ENCODE data around the gene SNRNP70.
A peak's percentile ranks its signal among the peaks of the same experiment; 100 is the strongest.

SNRNP70 gene

DNA sequence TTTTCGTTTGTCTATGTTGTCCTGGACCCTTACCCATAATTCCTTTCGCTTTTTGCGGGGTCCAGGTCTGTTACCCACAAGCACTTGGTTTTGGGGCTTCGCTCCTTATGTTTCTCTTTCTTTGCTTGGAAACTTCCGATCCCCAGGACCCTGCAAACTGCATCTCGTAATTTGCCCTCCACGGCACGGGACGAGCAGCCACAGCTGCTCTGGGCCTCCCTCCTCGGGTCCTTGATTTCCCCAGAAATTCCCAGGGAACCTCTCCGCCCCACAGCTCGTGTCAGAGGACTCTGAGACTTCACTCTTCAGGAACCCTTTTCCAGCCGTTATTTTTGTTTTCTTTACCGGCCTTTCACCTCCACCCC, 599 bp downstream of the SNRNP70 start:
- peak overlapping the region; percentile 92 for H3K4me3 ChIP-seq (ENCODE audit: low read length)
- TF ChIP-seq, protein P1, sequence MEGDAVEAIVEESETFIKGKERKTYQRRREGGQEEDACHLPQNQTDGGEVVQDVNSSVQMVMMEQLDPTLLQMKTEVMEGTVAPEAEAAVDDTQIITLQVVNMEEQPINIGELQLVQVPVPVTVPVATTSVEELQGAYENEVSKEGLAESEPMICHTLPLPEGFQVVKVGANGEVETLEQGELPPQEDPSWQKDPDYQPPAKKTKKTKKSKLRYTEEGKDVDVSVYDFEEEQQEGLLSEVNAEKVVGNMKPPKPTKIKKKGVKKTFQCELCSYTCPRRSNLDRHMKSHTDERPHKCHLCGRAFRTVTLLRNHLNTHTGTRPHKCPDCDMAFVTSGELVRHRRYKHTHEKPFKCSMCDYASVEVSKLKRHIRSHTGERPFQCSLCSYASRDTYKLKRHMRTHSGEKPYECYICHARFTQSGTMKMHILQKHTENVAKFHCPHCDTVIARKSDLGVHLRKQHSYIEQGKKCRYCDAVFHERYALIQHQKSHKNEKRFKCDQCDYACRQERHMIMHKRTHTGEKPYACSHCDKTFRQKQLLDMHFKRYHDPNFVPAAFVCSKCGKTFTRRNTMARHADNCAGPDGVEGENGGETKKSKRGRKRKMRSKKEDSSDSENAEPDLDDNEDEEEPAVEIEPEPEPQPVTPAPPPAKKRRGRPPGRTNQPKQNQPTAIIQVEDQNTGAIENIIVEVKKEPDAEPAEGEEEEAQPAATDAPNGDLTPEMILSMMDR (conservative IDR thresholded peaks at IDR 0.05; ENCODE audit: low read depth, low read length) = no peak
- DNase-seq (ENCODE audit: low read depth) = no peak

DNA sequence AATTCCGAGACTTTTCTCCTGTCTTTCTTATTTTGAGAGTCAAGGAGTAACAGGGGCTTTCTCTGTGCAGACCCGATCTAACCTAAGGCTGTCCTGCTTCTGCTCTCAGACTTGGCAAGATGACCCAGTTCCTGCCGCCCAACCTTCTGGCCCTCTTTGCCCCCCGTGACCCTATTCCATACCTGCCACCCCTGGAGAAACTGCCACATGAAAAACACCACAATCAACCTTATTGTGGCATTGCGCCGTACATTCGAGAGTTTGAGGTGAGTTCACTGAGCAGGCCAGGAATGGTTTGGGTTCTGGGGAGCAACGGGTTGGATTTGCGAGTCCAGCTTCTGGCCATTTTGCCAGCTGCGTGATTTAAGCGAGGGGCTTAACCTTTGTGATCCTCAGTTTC, 1.0 kb downstream of the SNRNP70 start:
- TF ChIP-seq, protein P1 (conservative IDR thresholded peaks at IDR 0.05; ENCODE audit: low read depth, low read length) = no peak
- DNase-seq (ENCODE audit: low read depth) = no peak
- H3K4me3 ChIP-seq (ENCODE audit: low read length) = peak overlapping the region; percentile 92

DNA sequence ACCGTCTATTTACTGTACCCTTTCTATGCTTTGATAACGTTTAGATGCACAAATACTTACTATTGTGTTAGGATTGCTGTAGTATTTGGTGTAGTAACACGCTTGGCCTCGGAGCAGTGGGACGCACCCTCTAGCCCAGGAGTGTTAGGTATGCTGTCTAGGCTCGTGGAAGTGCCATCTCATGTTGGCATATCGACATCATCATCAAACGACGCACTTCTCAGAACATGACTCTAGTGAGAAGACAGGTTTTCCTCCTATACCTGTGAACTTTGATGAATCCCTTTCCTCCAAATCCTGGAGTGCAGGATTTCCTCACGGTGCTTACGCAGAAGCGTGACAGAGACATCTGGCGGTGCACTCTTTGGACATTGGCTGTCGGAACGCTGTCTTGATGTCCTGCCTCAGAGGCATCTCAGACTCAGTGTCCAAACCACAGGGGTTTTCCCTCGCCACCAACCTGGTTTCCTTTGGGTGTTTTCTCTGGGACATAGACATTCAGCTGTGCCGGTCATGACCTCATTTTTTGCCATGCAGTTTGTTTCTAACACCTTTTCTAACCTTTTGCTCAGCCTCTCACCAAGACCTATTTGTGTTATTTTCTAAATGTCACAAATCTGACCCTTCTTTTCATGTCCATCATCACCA, 6.3 kb downstream of the SNRNP70 start:
- H3K4me3 ChIP-seq (ENCODE audit: low read length) = no peak overlapping the region
- TF ChIP-seq, protein P1 (conservative IDR thresholded peaks at IDR 0.05; ENCODE audit: low read depth, low read length) = no peak
- DNase-seq (ENCODE audit: low read depth) = no peak

DNA sequence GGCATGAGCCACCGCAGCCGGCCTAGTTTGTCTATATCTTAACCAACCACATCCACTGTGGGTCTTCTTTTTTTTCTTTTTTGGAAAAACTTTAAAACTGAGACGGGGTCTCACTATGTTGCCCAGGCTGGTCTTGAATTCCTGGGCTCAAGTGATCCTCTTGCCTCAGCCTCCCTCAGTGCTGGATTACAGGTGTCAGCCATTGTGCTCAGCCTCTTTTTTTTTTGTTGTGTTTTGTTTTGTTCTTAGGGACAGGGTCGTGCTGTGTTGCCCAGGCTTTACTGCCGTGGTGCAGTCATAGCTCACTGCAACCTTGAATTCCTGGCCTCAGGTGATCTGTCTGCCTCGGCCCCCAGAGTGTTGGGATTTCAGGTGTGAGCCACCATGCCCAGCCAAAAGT, 7.4 kb downstream of the SNRNP70 start:
- TF ChIP-seq, protein P1 (conservative IDR thresholded peaks at IDR 0.05; ENCODE audit: low read depth, low read length) = no peak
- H3K4me3 ChIP-seq (ENCODE audit: low read length) = no peak overlapping the region
- DNase-seq (ENCODE audit: low read depth) = no peak

DNA sequence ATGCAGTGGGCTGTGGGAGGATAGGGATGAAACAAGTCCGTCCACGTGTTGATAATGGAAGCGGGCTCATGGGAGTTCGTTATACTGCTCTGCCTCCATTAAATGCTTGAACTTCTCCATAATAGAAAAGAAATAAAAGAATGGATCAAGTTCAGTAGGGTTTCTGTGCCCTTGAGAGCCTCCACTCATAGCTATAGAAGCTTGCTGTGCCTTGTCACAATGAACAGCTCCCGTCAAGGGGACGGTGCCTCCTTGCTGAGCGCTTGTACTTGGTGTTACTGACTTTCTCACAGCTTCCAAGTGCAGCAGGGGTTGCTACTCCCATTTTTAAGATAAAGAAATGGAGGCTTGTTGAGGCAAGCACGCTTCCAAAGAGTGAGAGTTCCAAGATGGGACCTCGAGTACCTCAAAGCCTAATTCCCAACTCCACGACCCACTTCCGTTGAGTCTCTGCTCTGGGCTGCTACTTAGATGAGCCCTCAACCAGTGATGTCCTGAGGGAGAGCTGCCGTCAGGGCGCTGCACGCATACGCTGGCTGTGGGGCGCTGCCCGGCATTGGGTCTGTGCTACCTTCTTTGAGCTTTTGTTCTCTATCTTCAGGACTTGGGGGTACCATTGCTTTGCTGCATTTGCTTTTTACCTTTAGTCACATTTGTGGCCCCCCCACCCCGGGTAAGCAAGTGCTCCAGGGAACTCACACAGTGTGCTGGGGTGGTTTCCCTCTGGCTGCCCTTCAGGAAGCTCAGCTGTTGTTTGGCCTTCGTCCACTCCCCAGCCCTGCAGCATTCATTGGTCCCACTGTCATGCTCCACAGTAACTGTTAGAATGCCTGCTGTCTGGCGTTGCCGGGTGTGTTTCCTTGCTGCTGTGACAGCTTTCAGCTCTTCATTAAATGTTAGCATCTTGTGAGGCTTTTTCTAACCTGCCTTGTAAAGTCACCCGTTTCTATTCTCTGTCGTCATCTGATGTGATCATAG, 9.5 kb downstream of the SNRNP70 start:
- no peak for DNase-seq (ENCODE audit: low read depth)
- TF ChIP-seq, protein P1 (conservative IDR thresholded peaks at IDR 0.05; ENCODE audit: low read depth, low read length) = no peak
- H3K4me3 ChIP-seq (ENCODE audit: low read length) = no peak overlapping the region

DNA sequence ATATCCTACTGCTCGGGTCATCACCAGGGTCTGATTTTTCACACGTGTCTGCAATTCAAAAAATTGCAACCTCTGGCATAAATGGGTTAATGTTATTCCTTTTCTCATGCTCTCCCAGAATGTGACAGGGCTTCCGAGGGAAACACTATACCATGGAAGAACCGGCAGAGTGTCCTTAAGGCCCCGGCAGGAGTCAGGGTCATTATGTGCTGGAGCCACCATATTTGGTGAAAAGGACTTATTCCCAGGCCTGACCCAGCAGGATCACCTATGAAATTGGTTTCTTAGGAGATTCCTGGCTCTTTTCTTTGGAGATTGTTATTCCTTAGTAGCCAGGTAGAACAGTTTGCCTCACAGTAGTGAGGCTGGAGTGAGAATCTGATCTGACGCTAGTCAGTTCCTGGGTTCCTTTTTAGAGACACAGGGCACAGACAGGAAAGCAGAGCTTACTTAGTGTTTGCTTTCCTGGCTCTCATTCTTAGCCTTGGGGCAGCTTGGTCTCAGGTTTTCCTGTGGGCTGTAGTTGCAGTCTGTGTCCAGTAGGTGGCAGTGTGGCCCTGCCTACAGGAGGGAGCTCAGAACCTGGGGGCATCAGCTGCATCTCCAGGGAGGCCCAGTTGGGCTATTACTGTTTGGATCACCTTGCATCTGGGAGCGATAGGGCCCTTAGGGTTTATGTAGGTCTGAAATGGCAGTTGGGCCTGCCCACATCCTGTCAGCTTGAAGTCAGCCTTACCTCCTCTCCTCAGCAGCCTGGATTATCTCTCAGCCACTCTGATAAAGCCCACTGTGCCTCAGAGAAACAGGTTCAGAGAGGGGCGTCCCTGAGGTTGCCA, 12.4 kb downstream of the SNRNP70 start:
- TF ChIP-seq, protein P1 (conservative IDR thresholded peaks at IDR 0.05; ENCODE audit: low read depth, low read length) = peak; percentile 100
- no peak overlapping the region for H3K4me3 ChIP-seq (ENCODE audit: low read length)
- no peak for DNase-seq (ENCODE audit: low read depth)

Data from retinal pigment epithelial cell (primary cell).